Prostate gland (tissue), 2 donors: ENCODE data around the gene GABRG3. TPM values are rescaled to one million over a fixed set of nuclear protein-coding genes. Genes with fewer than 3 reads are reported as not detected.

Experiments
- DNase-seq: peaks from one replicate; pipeline ENCODE4 v3.0.0-alpha.2; 2019; ENCODE audit warnings: low spot score
- H3K27ac ChIP-seq, 2 donors: fragments of 200-600 bp; sonication (generic); 2 replicates each; pipeline ENCODE4 v1.5.1; 2017 to 2019
- H3K27me3 ChIP-seq: fragments of 200-600 bp; sonication (generic); replicated peaks from 2 replicates; pipeline ENCODE4 v1.5.1; 2019; ENCODE audit not compliant: insufficient read depth
- H3K36me3 ChIP-seq, 2 donors: fragments of 200-600 bp; sonication (generic); 1 replicate in 1 of 2; 2 replicates in 1 of 2; pipeline versions ENCODE4 v1.5.1 to v1.8.1; 2017 to 2019
- H3K4me1 ChIP-seq: fragments of 200-600 bp; sonication (generic); replicated peaks from 2 replicates; pipeline ENCODE4 v1.5.1; 2019
- H3K4me3 ChIP-seq, 2 donors: fragments of 200-600 bp; sonication (generic); 2 replicates each; pipeline ENCODE4 v1.5.1; 2017 to 2019
- H3K9me3 ChIP-seq: fragments of 200-600 bp; sonication (generic); 2 replicates; pipeline ENCODE4 v1.5.1; 2017
- POLR2A ChIP-seq: fragments of 450-650 bp; IDR thresholded peaks from one replicate; pipeline ENCODE4 v1.6.1; 2016; ENCODE audit warnings: antibody characterized with exemption, mild to moderate bottlenecking
- POLR2AphosphoS5 ChIP-seq: sonication (generic); formaldehyde crosslinking; IDR thresholded peaks from one replicate; pipeline ENCODE4 v1.6.1; 2017; ENCODE audit warnings: antibody characterized with exemption
- WGBS: methylation state at CpG from one replicate; pipeline ENCODE4 v1.1.5; 2018; 5-methylcytosine and 5-hydroxymethylcytosine counted together
- intact Hi-C: fragments of 100-400 bp; cut with DNase I; formaldehyde crosslinking; loops from one replicate; pipeline ENCODE4 v1.14.2; 2022
- total RNA-seq, 2 donors: library from RNA; depleted of rRNA; stranded (reverse); fragments of >200 nt; gene quantifications; one replicate each; pipeline ENCODE4 v1.1.0, GENCODE V29; 2016
- TF ChIP-seq, protein P1 (sequence below), 4 experiments: fragments of 200-600 bp in 2 of 4; fragments of 450-650 bp in 2 of 4; sonication (generic) in 2 of 4; IDR thresholded peaks; 1 replicate in 3 of 4; 2 replicates in 1 of 4; pipeline ENCODE4 v1.5.1; 2016 to 2019; ENCODE audit warnings: antibody characterized with exemption in 4 of 4, mild to moderate bottlenecking in 2 of 4, moderate library complexity in 2 of 4

GABRG3 gene
- total RNA-seq, 2 donors from 2014 or later, result 15.6 to 35.4 TPM

DNA sequence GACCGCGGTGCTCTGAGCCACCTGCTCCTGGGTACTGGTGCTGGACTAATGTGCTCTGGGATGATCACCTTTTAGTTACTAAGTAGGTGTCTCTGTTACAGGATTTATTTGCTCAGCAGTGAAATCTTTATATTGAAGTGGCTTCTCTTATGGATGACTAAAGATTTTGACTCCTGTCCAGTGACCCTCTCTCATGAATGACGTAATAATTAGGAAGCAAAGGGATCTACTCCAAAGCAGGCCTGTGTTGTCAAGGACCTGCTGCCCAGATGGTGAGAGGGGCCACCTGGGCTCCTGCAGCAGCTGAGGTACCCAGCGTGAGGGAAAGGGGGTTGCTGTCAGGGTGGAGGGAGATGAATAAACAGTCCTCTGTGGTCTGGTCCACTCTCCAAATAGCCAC, 263.6 kb downstream of the GABRG3 start:
- WGBS, result 75% methylated on average over 4 of the region's 4 CpGs
- intact Hi-C loops, result no loop called here
- Histone ChIP-seq H3K4me3 (no peak overlapping the region), H3K9me3 (no peaks in the 10 kb centered on the region), H3K4me1 (no peaks in the 10 kb centered on the region), H3K27me3 (no peaks in the 10 kb centered on the region), H3K36me3 (no peaks in the 10 kb centered on the region), H3K27ac (no peak overlapping the region)
- TF ChIP-seq, protein P1, sequence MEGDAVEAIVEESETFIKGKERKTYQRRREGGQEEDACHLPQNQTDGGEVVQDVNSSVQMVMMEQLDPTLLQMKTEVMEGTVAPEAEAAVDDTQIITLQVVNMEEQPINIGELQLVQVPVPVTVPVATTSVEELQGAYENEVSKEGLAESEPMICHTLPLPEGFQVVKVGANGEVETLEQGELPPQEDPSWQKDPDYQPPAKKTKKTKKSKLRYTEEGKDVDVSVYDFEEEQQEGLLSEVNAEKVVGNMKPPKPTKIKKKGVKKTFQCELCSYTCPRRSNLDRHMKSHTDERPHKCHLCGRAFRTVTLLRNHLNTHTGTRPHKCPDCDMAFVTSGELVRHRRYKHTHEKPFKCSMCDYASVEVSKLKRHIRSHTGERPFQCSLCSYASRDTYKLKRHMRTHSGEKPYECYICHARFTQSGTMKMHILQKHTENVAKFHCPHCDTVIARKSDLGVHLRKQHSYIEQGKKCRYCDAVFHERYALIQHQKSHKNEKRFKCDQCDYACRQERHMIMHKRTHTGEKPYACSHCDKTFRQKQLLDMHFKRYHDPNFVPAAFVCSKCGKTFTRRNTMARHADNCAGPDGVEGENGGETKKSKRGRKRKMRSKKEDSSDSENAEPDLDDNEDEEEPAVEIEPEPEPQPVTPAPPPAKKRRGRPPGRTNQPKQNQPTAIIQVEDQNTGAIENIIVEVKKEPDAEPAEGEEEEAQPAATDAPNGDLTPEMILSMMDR (IDR thresholded peaks at IDR 0.05), result no peak
- TF ChIP-seq POLR2A, result no peak
- TF ChIP-seq POLR2AphosphoS5, result no peak
- no peak for DNase-seq

DNA sequence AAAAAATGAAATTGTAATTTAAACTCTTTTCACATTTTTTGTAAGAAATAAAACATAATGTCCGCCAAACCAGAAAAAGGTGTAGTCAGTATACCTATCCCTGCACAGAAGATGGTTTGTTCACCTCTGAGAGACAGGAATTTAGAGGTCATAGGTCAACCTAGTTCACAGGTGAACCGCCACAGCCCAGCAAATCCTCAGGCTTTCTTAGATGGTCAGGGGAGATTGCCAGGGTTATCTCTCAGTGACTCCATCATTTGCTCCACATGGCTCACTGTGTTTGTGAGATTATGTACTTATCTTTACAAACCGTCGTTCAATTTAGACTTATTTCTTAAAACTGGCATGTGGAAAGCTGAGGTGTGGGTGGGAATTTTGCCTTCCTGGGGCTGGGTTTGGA, 264.2 kb downstream of the GABRG3 start:
- Histone ChIP-seq H3K4me3 (no peak overlapping the region), H3K4me1 (no peaks in the 10 kb centered on the region), H3K36me3 (no peaks in the 10 kb centered on the region), H3K27me3 (no peaks in the 10 kb centered on the region), H3K9me3 (no peaks in the 10 kb centered on the region), H3K27ac (no peak overlapping the region)
- WGBS, result 56% methylated on average over 4 of the region's 4 CpGs
- no peak for DNase-seq
- intact Hi-C loops, result no loop called here
- no peak for TF ChIP-seq POLR2A
- TF ChIP-seq, protein P1 (IDR thresholded peaks at IDR 0.05), result no peak
- no peak for TF ChIP-seq POLR2AphosphoS5

DNA sequence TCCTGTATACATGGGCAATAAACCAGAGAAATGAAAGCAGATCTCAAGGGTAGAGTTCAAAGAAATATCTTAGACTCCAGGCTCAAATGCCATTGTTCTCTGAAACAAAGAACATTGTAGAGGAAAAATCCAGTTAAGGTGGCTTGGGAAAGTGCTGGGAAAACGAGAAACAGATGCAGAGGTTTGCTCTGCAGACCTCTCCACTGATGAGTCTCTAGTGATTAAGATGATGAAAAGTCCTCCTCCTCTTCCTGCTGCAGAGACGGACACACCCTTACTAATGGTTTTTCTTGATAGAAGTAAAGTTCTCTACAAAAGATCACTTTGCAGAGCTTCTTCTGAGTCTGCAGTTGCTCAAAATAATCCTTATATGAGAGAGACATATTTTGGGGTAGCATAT, 264.7 kb downstream of the GABRG3 start:
- no peaks in the 10 kb centered on the region for H3K4me1 ChIP-seq
- DNase-seq, result no peak
- no peaks in the 10 kb centered on the region for H3K27me3 ChIP-seq
- no peaks in the 10 kb centered on the region for H3K36me3 ChIP-seq
- 45% methylated on average over 2 of the region's 2 CpGs for WGBS
- no peak overlapping the region for H3K27ac ChIP-seq
- intact Hi-C loops, result no loop called here
- TF ChIP-seq, protein P1 (IDR thresholded peaks at IDR 0.05), result no peak
- TF ChIP-seq POLR2A, result no peak
- TF ChIP-seq POLR2AphosphoS5, result no peak
- no peaks in the 10 kb centered on the region for H3K9me3 ChIP-seq
- H3K4me3 ChIP-seq, result no peak overlapping the region

DNA sequence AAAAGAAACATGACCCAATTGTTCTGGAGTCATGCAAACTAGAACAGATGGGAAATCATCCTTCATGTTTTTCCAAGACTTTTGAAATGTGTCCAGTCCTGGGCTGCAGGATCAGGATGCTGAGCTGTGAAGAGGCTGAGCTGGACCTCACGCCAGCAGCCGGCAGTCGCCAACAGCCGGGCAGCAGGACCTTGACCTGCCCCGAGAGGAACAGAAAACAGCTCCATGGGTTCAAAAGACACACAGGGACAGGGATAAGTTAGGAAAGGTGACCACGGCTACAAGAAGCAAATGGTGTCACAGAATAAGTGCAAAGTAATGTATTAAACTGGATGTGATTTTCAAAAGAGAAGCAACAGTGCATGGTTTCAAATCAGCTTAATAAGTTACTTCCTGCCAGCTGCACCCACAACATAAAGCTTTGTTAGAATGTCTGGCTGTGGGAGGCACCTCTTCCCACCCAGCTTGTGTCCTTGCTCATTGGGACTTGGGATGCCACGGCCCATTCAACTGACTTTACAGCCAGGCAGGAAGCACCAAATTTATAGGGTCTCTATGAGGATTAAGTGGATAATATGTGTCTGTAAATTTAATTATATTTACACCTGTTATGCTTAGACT, 266.4 kb downstream of the GABRG3 start:
- H3K36me3 ChIP-seq, result no peaks in the 10 kb centered on the region
- H3K4me3 ChIP-seq, result no peak overlapping the region
- TF ChIP-seq POLR2A (no peak), POLR2AphosphoS5 (no peak)
- TF ChIP-seq, protein P1 (IDR thresholded peaks at IDR 0.05), result no peak
- intact Hi-C loops, result no loop called here
- WGBS, result 85% methylated on average over 7 of the region's 7 CpGs
- H3K9me3 ChIP-seq, result no peaks in the 10 kb centered on the region
- no peak for DNase-seq
- H3K27me3 ChIP-seq, result no peaks in the 10 kb centered on the region
- H3K4me1 ChIP-seq, result no peaks in the 10 kb centered on the region
- H3K27ac ChIP-seq, result no peak overlapping the region

DNA sequence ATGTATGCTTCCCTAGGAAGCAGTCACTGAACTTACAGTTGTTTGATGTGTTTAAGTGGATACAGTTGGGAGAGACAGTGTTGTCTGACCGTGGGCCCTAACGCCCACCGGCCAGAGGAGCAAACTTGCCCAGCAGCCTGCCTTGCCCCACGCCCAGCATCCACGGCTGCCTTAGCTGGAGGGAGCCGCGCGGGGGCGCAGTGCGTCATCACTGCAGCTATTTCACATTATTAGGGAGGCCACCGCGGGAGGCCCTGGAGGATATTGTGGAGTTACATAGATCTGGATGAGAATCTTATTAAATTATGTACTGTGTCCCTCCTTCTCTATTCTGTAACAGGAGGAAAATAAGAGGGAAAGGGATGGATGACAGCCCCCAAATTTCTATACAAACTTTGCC, 267.2 kb downstream of the GABRG3 start:
- WGBS, result 86% methylated on average over 12 of the region's 12 CpGs

More for the DNA sequence above, 267.2 kb downstream of the GABRG3 start:
- H3K9me3 ChIP-seq, result no peaks in the 10 kb centered on the region
- no peak overlapping the region for H3K4me3 ChIP-seq
- no peaks in the 10 kb centered on the region for H3K4me1 ChIP-seq
- DNase-seq, result no peak
- no peak for TF ChIP-seq POLR2A
- TF ChIP-seq, protein P1 (IDR thresholded peaks at IDR 0.05), result no peak
- H3K27ac ChIP-seq, result no peak overlapping the region
- no peaks in the 10 kb centered on the region for H3K36me3 ChIP-seq
- intact Hi-C loops, result no loop called here
- no peaks in the 10 kb centered on the region for H3K27me3 ChIP-seq
